Tibial artery (tissue), 4 donors: ENCODE results near the gene MGLL.

Source experiments
- DNase-seq, 2 donors: peaks; one replicate each; pipeline ENCODE4 v3.0.0-alpha.2; 2019
- H3K27ac ChIP-seq, 2 donors: fragments of 200-600 bp; sonication (generic) in 1 of 2; 1 replicate in 1 of 2; 2 replicates in 1 of 2; pipeline ENCODE4 v1.5.1; 2018 to 2019; ENCODE audit warnings: mild to moderate bottlenecking in 1 of 2
- H3K27me3 ChIP-seq, 2 donors: fragments of 200-600 bp; sonication (generic) in 1 of 2; one replicate each; pipeline versions ENCODE4 v1.5.1 to v1.6.0; 2016 to 2019
- H3K36me3 ChIP-seq, 3 donors: fragments of 200-600 bp; sonication (generic) in 2 of 3; one replicate each; pipeline ENCODE4 v1.5.1; 2016 to 2019; ENCODE audit warnings: mild to moderate bottlenecking in 2 of 3
- H3K4me1 ChIP-seq, 4 donors: fragments of 200-600 bp; sonication (generic) in 2 of 4; 1 replicate in 3 of 4; 2 replicates in 1 of 4; pipeline ENCODE4 v1.5.1; 2016 to 2019
- H3K4me3 ChIP-seq, 2 donors: fragments of 200-600 bp; sonication (generic) in 1 of 2; 1 replicate in 1 of 2; 2 replicates in 1 of 2; pipeline ENCODE4 v1.5.1; 2018 to 2019; ENCODE audit warnings: mild to moderate bottlenecking in 2 of 2
- H3K9me3 ChIP-seq, 3 donors: fragments of 200-600 bp; sonication (generic) in 1 of 3; one replicate each; pipeline ENCODE4 v1.5.1; 2016 to 2019
- intact Hi-C: fragments of 100-400 bp; cut with DNase I; formaldehyde crosslinking; loops from one replicate; pipeline ENCODE4 v1.15.0; 2023; ENCODE audit warnings: low total_unique reads
- TF ChIP-seq, protein P1 (sequence below), 2 experiments: fragments of 200-600 bp in 1 of 2; fragments of 450-650 bp in 1 of 2; IDR thresholded peaks; one replicate each; pipeline ENCODE4 v1.5.1; 2017 to 2019; ENCODE audit warnings: antibody characterized with exemption in 2 of 2, mild to moderate bottlenecking in 1 of 2, moderate library complexity in 1 of 2

Gene MGLL

DNA sequence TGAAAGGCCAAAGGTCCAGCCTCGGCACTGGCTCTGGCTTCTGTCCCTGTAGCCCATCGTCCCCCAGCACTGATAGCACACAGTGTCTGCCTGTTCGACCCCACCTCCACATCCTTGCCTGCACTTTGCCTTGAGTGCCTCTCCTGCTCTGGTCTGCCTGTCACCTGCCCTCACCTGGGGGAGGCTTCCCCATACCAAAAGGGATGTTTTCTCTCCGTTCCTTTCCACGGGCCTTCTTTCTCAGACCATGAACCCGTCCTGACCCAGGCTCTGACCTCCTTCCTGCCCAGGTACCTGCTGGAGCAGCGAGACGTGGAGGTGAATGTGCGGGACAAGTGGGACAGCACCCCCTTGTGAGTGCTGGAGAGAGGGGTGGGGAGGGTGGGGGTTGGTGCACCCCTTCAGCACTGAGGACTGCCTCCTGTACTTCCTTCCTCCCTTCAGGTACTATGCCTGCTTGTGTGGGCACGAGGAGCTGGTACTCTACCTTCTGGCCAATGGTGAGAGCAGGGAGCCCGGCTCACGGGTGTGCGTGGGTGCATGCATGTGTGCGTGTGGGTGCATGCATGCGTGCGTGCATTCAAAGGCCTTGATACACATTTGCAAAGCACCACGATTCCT is 148.1 kb downstream of the MGLL start:
- H3K4me1 ChIP-seq: peaks cover 12 to 43% (median 33%) of the 10 kb centered on the region in 4 donors
- peak overlapping the region; percentile 96 to 99 for H3K4me3 ChIP-seq
- peak; percentile 12 to 60 for DNase-seq
- H3K36me3 ChIP-seq: peaks cover 29 to 46% (median 34%) of the 10 kb centered on the region in 3 donors
- intact Hi-C loops: loop anchor here (5.0 kb wide), 1 partner anchor 82 kb away; the partner anchor contains the start of gene TPRA1
- no peaks in the 10 kb centered on the region for H3K9me3 ChIP-seq
- no peaks in the 10 kb centered on the region for H3K27me3 ChIP-seq
- TF ChIP-seq, protein P1, sequence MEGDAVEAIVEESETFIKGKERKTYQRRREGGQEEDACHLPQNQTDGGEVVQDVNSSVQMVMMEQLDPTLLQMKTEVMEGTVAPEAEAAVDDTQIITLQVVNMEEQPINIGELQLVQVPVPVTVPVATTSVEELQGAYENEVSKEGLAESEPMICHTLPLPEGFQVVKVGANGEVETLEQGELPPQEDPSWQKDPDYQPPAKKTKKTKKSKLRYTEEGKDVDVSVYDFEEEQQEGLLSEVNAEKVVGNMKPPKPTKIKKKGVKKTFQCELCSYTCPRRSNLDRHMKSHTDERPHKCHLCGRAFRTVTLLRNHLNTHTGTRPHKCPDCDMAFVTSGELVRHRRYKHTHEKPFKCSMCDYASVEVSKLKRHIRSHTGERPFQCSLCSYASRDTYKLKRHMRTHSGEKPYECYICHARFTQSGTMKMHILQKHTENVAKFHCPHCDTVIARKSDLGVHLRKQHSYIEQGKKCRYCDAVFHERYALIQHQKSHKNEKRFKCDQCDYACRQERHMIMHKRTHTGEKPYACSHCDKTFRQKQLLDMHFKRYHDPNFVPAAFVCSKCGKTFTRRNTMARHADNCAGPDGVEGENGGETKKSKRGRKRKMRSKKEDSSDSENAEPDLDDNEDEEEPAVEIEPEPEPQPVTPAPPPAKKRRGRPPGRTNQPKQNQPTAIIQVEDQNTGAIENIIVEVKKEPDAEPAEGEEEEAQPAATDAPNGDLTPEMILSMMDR (IDR thresholded peaks at IDR 0.05): no peak
- peak overlapping the region; percentile 93 to 97 for H3K27ac ChIP-seq

DNA sequence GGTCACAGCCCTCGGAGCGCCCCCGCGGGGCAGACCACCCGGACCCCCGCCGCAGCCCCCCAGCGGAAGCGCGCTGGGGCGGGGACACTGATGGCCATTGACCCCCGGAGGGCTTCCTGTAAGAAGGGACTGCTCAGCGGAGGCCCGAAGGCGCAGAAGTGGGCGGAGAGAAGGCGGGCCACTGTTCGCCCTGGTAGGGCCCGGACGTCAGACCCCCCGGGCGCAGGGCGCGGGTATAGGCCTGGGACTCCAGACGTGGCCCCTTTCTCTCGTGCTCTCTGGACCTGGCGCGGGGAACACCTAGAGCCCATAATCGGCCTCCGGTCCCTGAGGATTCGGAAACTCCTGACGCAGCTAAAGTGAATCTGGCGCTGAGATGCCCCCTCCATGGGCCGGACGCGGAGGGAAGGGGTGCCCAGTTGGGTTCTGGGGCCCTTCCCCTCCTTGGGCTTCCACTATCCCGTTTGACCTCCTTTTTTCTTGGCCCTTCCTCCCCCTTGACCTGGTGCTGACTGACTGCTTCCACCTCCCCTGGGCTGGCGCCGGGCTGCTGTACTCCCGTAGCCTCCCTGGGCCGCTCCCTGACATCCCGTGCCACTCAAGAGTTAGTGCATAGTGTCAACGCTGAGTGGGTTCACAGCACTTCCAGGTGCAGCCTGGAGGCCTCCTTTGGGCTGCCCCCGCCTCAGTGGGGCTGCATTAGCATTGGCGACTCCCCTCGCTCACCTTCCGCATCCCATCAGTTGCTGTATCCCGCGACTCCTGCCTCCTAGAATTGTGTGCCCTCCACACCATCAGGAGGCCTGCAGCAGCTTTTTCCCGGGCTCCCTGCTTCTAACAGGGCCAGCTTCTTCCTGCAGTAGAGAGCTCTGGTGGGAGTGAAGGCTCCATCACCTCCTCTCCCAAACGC is 148.9 kb downstream of the MGLL start:
- Histone ChIP-seq H3K36me3 (peaks cover 25 to 38% (median 27%) of the 10 kb centered on the region in 3 donors), H3K4me1 (peaks cover 12 to 43% (median 33%) of the 10 kb centered on the region in 4 donors), H3K9me3 (no peaks in the 10 kb centered on the region), H3K27ac (peak overlapping the region; percentile 93 to 97), H3K27me3 (no peaks in the 10 kb centered on the region), H3K4me3 (peak overlapping the region; percentile 96 to 99)
- TF ChIP-seq, protein P1 (IDR thresholded peaks at IDR 0.05): no peak
- intact Hi-C loops: loop anchor here (5.0 kb wide), 1 partner anchor 81 kb away; the partner anchor contains the start of gene TPRA1
- peak; percentile 47 to 86 for DNase-seq

DNA sequence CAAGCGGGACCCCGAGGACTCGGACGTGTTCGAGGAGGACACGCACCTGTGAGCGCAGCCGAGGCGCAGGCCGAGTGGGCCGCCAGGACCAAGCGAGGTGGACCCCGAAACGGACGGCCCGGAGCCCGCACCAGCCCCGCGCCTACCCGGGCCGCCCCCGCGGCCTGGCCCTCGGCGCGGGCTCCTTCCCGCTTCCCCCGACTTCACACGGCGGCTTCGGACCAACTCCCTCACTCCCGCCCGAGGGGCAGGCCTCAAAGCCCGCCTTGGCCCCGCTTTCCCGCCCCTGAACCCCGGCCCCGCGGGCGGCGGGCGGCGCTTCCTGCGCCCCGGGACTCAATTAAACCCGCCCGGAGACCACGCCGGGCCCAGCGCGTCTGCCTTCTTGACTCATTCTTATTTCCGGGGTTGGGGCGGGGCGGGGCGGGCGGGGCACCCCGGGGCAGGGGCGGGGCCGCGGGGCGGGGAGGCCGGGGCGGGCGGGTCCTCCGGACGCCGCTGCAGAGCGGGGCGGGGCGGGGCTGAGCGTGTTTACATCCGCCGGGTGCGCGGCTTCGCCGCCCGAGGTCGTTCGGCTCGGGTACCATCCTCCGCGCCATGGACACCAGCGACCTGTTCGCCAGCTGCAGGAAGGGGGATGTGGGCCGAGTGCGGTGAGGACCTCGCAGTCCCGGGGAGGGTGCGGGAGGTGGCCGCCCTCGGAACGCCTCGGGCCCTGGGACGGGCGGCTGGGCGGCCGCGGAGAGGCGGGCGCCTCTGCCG is 149.7 kb downstream of the MGLL start, which contains the start of gene ABTB1:
TSS of gene ABTB1 (plus strand) at position 524 of the 762 bp plus-strand sequence. CDS start at position 598, 74 bp downstream.
- intact Hi-C loops: loop anchor here (5.0 kb wide), 1 partner anchor 80 kb away; the partner anchor contains the start of gene TPRA1
- H3K36me3 ChIP-seq: peaks cover 17 to 30% (median 20%) of the 10 kb centered on the region in 3 donors

DNA sequence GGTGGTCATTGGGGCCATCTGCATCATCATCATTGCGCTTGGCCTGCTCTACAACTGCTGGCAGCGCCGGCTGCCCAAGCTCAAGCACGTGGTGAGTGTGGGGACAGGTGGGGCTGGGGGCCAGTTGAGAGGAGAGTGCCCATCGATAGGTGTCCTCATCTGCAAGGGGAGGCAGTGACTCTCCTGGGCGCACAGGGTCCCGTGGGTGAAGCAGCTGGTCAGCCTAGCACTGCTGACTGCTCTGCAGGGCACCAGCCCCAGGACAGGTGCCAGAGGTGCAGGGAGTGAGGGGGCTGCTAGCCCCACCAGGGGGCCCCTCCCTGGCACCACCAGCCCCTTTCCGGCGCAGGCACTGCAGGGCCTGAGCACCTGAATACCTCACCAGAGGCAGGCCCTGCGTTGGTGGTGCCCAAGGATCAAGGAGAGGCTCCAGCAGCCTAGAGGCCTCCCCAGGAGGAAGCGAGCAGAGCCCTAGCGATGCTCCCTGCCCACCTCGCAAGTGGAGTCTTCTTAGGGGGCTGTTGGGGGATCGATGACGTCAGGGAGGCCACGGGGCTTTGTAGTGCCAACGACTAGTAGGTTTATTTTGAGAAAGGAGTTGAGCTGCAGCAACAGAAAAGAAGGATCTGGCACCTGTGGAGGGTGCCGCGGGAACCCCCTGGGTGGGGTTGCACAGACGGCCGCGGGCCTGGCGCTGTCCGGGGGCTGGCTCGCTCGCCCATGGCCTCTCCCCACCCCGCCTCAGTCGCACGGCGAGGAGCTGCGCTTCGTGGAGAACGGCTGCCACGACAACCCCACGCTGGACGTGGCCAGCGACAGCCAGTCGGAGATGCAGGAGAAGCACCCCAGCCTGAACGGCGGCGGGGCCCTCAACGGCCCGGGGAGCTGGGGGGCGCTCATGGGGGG is 150.5 kb downstream of the MGLL start:
- Histone ChIP-seq H3K4me1 (peaks cover 12 to 42% (median 33%) of the 10 kb centered on the region in 4 donors), H3K4me3 (peak overlapping the region; percentile 96 to 99), H3K9me3 (no peaks in the 10 kb centered on the region), H3K27me3 (no peaks in the 10 kb centered on the region), H3K27ac (peak overlapping the region; percentile 93 to 97), H3K36me3 (peaks cover 8 to 22% (median 11%) of the 10 kb centered on the region in 3 donors)
- TF ChIP-seq, protein P1 (IDR thresholded peaks at IDR 0.05): no peak
- peak; percentile 22 to 67 for DNase-seq
- intact Hi-C loops: loop anchor here (5.0 kb wide), 1 partner anchor 79 kb away; the partner anchor contains the start of gene TPRA1

More for the DNA sequence above, 149.7 kb downstream of the MGLL start, which contains the start of gene ABTB1:
- Histone ChIP-seq H3K4me3 (peak within 1 kb of the TSS; percentile 96 to 99), H3K27me3 (no peaks in the 10 kb centered on the region), H3K4me1 (peaks cover 12 to 43% (median 33%) of the 10 kb centered on the region in 4 donors), H3K9me3 (no peaks in the 10 kb centered on the region), H3K27ac (peak within 1 kb of the TSS; percentile 93 to 97)
- TF ChIP-seq, protein P1 (IDR thresholded peaks at IDR 0.05): no peak
- DNase-seq: peak; percentile 86 to 91
